ENCODE measurements around the gene GPD1. TPM values are rescaled to one million over a fixed set of nuclear protein-coding genes. Genes with fewer than 3 reads are reported as not detected.

Gene GPD1
- total RNA-seq, 4 donors from 2014 or later, result 1,589 to 4,641 (median 3,196) TPM

- no peak for TF ChIP-seq CTCF (IDR thresholded peaks at IDR 0.05; ENCODE audit: low read depth)
Observed at GRCh38 chr12:50084775-50085614, 18.8 kb upstream of the GPD1 start, which contains the start of gene SMARCD1. Gene SMARCD1 (plus strand): TSS chr12:50085342. CDS start chr12:50085370, 28 bp downstream.

GRCh38 chr12:50085615-50086072, 18.2 kb upstream of the GPD1 start:
- no peak for TF ChIP-seq CTCF (IDR thresholded peaks at IDR 0.05; ENCODE audit: low read depth)

- TF ChIP-seq CTCF (IDR thresholded peaks at IDR 0.05; ENCODE audit: low read depth), result no peak
Observed at GRCh38 chr12:50086148-50086547, 17.7 kb upstream of the GPD1 start.

GRCh38 chr12:50087151-50087550, 16.7 kb upstream of the GPD1 start:
- no peak for TF ChIP-seq CTCF (IDR thresholded peaks at IDR 0.05; ENCODE audit: low read depth)

- no peak for TF ChIP-seq CTCF (IDR thresholded peaks at IDR 0.05; ENCODE audit: low read depth)
Observed at GRCh38 chr12:50087995-50088394, 15.8 kb upstream of the GPD1 start.

- no peak for TF ChIP-seq CTCF (IDR thresholded peaks at IDR 0.05; ENCODE audit: low read depth)
Observed at GRCh38 chr12:50088577-50089335, 15.1 kb upstream of the GPD1 start.

GRCh38 chr12:50089730-50090129, 14.1 kb upstream of the GPD1 start:
- TF ChIP-seq CTCF (IDR thresholded peaks at IDR 0.05; ENCODE audit: low read depth), result no peak
